ENCODE measurements around the gene TASOR2. TPM values are rescaled to one million over a fixed set of nuclear protein-coding genes. Genes with fewer than 3 reads are reported as not detected.
A peak's percentile ranks its signal among the peaks of the same experiment; 100 is the strongest.

The TASOR2 gene
- total and polyA plus RNA-seq, 10 donors, result 9.5 to 87.9 (median 65.3) TPM

DNA sequence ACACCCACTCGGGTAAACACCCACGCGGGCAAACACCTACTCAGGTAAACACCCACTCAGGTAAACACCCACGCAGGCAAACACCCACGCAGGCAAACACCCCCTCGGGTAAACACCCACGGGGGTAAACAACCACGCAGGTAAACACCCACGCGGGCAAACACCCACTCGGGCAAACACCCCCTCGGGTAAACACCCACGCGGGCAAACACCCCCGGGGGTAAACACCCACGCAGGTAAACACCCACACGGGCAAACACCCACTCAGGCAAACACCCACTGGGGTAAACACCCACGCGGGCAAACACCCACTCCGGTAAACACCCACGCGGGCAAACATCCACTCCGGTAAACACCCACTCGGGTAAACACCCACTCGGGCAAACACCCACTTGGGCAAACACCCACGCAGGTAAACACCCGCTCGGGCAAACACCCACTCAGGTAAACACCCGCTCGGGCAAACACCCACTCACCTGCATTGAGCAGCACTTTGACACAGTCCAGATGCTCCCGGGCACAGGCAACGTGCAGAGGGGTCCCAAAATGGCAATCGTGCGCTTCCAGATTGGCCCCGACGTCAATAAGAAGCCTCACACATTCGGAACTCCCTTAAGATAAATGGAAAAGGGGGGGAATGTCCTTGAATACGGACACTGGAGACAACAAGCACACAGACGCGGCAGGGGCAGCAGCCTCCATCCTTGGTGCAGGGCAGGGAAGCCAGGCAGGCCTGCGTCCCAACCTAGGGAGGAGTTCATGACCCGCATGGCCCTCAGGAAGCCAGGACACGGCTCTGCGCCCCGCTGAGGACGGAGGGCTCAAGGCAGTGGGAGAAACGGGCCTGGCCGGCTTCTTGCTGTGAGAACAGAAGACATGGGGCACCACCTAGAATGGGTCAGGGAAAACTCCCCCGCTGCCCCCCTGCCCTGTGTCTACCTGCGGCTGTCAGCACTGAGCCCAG is 35.9 kb upstream of the TASOR2 start:
- intact Hi-C loops (cut with DNase I; ENCODE audit: low total_unique reads), result no loop called here
- Histone ChIP-seq H3K36me3 (peaks cover 0 to 67% (median 0%) of the 10 kb centered on the region in 6 donors), H3K4me3 (no peak overlapping the region), H3K27ac (no peak overlapping the region), H3K9me3 (no peaks in the 10 kb centered on the region), H3K27me3 (replicated peaks in 1 of 7) (no peaks in the 10 kb centered on the region), H3K4me1 (peaks cover 3 to 34% (median 20%) of the 10 kb centered on the region in 6 donors)
- 89 to 95% (median 93%) methylated on average over 36 to 50 of the region's 50 CpGs for WGBS, 5 donors
- TF ChIP-seq, protein P1, sequence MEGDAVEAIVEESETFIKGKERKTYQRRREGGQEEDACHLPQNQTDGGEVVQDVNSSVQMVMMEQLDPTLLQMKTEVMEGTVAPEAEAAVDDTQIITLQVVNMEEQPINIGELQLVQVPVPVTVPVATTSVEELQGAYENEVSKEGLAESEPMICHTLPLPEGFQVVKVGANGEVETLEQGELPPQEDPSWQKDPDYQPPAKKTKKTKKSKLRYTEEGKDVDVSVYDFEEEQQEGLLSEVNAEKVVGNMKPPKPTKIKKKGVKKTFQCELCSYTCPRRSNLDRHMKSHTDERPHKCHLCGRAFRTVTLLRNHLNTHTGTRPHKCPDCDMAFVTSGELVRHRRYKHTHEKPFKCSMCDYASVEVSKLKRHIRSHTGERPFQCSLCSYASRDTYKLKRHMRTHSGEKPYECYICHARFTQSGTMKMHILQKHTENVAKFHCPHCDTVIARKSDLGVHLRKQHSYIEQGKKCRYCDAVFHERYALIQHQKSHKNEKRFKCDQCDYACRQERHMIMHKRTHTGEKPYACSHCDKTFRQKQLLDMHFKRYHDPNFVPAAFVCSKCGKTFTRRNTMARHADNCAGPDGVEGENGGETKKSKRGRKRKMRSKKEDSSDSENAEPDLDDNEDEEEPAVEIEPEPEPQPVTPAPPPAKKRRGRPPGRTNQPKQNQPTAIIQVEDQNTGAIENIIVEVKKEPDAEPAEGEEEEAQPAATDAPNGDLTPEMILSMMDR (IDR thresholded peaks at IDR 0.05 in 8 of 11, conservative IDR thresholded peaks at IDR 0.05 in 3 of 11), result no peak
- no peak for TF ChIP-seq POLR2AphosphoS5 (IDR thresholded peaks at IDR 0.05)
- TF ChIP-seq POLR2A (IDR thresholded peaks at IDR 0.05), result no peak
- DNase-seq, result peak; percentile 75

DNA sequence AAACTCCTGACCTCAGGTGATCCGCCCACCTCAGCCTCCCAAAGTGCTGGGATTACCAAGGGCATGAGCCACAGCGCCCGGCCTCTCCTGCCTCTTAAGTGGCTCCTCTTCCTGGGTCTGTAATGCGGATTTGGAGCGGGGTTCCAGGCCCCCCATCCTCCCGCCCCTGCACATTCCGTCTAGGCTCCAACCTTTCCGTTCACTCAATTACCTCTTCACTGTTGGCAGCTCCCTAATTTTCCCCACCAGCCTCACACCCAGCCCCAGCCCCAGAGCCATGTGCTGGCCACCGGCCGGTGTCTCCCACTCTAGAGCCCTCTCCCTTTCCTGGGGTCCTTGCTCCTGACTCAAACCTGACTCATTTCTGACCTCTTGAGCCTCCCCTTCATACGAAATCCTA is 34.9 kb upstream of the TASOR2 start:
- Histone ChIP-seq H3K36me3 (peaks cover 0 to 57% (median 0%) of the 10 kb centered on the region in 6 donors), H3K4me1 (peaks cover 3 to 24% (median 18%) of the 10 kb centered on the region in 6 donors), H3K9me3 (no peaks in the 10 kb centered on the region), H3K27ac (no peak overlapping the region), H3K4me3 (no peak overlapping the region), H3K27me3 (replicated peaks in 1 of 7) (no peaks in the 10 kb centered on the region)
- DNase-seq, result peak; percentile 39
- intact Hi-C loops (cut with DNase I; ENCODE audit: low total_unique reads), result no loop called here
- 94 to 98% (median 96%) methylated on average over 11 of the region's 11 CpGs for WGBS, 5 donors
- no peak for TF ChIP-seq POLR2AphosphoS5 (IDR thresholded peaks at IDR 0.05)
- TF ChIP-seq, protein P1 (IDR thresholded peaks at IDR 0.05 in 8 of 11, conservative IDR thresholded peaks at IDR 0.05 in 3 of 11), result no peak
- no peak for TF ChIP-seq POLR2A (IDR thresholded peaks at IDR 0.05)

DNA sequence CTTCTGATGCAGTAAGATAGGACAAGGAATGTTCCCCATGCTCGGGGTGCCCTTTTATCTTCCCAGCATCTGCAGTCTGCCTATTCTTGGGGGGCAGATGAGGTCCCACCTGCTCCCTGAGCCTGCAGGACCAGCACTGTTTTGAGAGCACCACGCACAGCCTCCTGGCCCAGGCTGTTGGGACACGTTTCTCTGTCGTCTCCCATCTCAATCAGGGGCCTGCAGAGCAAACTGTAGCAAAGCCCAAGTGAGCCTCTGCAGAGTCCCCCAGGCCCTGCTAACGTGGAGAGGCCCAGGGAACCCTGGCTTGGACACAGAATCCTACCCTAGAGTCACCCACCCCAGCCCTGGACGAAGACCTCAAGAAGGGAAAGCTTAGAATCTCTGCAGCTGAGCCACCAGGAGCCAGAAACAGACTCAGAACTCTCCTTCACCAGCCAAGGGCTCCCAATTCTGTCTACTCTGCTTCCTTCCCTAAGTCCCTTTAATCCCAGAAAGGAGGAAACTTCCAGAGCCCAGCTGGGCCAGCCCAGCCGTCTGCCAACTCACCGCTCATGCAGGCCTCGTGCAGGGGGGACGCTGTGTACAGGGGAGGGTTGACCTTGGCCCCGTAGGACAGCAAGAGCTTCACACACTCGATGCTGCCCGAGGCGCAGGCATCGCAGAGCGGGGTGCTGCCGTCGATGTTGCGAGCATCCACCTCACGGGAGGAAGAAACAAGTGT is 33.8 kb upstream of the TASOR2 start:
- H3K4me3 ChIP-seq, result no peak overlapping the region
- peak; percentile 57 for DNase-seq
- peaks cover 2 to 22% (median 10%) of the 10 kb centered on the region in 6 donors for H3K4me1 ChIP-seq
- 88 to 92% (median 91%) methylated on average over 18 to 20 of the region's 20 CpGs for WGBS, 5 donors
- intact Hi-C loops (cut with DNase I; ENCODE audit: low total_unique reads), result no loop called here
- H3K36me3 ChIP-seq, result peaks cover 0 to 55% (median 0%) of the 10 kb centered on the region in 6 donors
- H3K9me3 ChIP-seq, result no peaks in the 10 kb centered on the region
- H3K27me3 ChIP-seq (replicated peaks in 1 of 7), result no peaks in the 10 kb centered on the region
- TF ChIP-seq, protein P1 (IDR thresholded peaks at IDR 0.05 in 8 of 11, conservative IDR thresholded peaks at IDR 0.05 in 3 of 11), result no peak
- no peak for TF ChIP-seq POLR2AphosphoS5 (IDR thresholded peaks at IDR 0.05)
- TF ChIP-seq POLR2A (IDR thresholded peaks at IDR 0.05), result no peak
- H3K27ac ChIP-seq, result no peak overlapping the region

Data from spleen (tissue), 11 donors.